ENCODE results near the gene RNF148. TPM values are rescaled to one million over a fixed set of nuclear protein-coding genes. Genes with fewer than 3 reads are reported as not detected.

Gene RNF148
- total RNA-seq, 4 donors from 2014 or later: 0.58 to 8.7 (median 1.7) TPM

- H3K4me1 ChIP-seq: peaks cover 0 to 10% (median 0%) of the 10 kb centered on the region in 4 donors
- 33% methylated on average over 2 of the region's 2 CpGs for WGBS
- intact Hi-C loops (cut with DNase I): no loop called here
- H3K36me3 ChIP-seq: no peaks in the 10 kb centered on the region
- no peak overlapping the region for H3K27ac ChIP-seq (replicated peaks in 1 of 4)
- H3K9me3 ChIP-seq: no peaks in the 10 kb centered on the region
- TF ChIP-seq POLR2A (IDR thresholded peaks at IDR 0.05; ENCODE audit: low read depth): no peak
- TF ChIP-seq EP300 (IDR thresholded peaks at IDR 0.05): no peak
- no peak for TF ChIP-seq CTCF (IDR thresholded peaks at IDR 0.05)
- TF ChIP-seq POLR2AphosphoS5 (IDR thresholded peaks at IDR 0.05): no peak
- H3K4me3 ChIP-seq: no peak overlapping the region
- no peak for DNase-seq (ENCODE audit: extremely low spot score)
- H3K27me3 ChIP-seq: no peaks in the 10 kb centered on the region
Observed at GRCh38 chr7:122658856-122659255, 43.9 kb downstream of the RNF148 start.

GRCh38 chr7:122653685-122654084 is 49.0 kb downstream of the RNF148 start:
- no peaks in the 10 kb centered on the region for H3K27me3 ChIP-seq
- 83% methylated on average over 5 of the region's 5 CpGs for WGBS
- peaks cover 0 to 6% (median 3%) of the 10 kb centered on the region in 4 donors for H3K4me1 ChIP-seq
- H3K4me3 ChIP-seq: no peak overlapping the region
- intact Hi-C loops (cut with DNase I): no loop called here
- TF ChIP-seq CTCF (IDR thresholded peaks at IDR 0.05) (no peak), POLR2AphosphoS5 (IDR thresholded peaks at IDR 0.05) (no peak), EP300 (IDR thresholded peaks at IDR 0.05) (no peak), POLR2A (IDR thresholded peaks at IDR 0.05; ENCODE audit: low read depth) (no peak)
- no peaks in the 10 kb centered on the region for H3K9me3 ChIP-seq
- no peaks in the 10 kb centered on the region for H3K36me3 ChIP-seq
- no peak overlapping the region for H3K27ac ChIP-seq (replicated peaks in 1 of 4)
- DNase-seq (ENCODE audit: extremely low spot score): no peak

GRCh38 chr7:122652876-122653275 is 49.8 kb downstream of the RNF148 start:
- H3K9me3 ChIP-seq: no peaks in the 10 kb centered on the region
- 67% methylated on average over 4 of the region's 4 CpGs for WGBS
- H3K27ac ChIP-seq (replicated peaks in 1 of 4): no peak overlapping the region
- intact Hi-C loops (cut with DNase I): no loop called here
- DNase-seq (ENCODE audit: extremely low spot score): no peak
- H3K36me3 ChIP-seq: no peaks in the 10 kb centered on the region
- H3K4me3 ChIP-seq: no peak overlapping the region
- peaks cover 0 to 6% (median 3%) of the 10 kb centered on the region in 4 donors for H3K4me1 ChIP-seq
- TF ChIP-seq CTCF (IDR thresholded peaks at IDR 0.05) (no peak), POLR2A (IDR thresholded peaks at IDR 0.05; ENCODE audit: low read depth) (no peak), EP300 (IDR thresholded peaks at IDR 0.05) (no peak), POLR2AphosphoS5 (IDR thresholded peaks at IDR 0.05) (no peak)
- H3K27me3 ChIP-seq: no peaks in the 10 kb centered on the region

Small RNAs within 50 kb of the gene (small RNA-seq; reads per million reads assigned to genes)
- 0 reads per million in 3 donors for gene AC006463.1

Other genes with a start within 250 kb of the RNF148 start
- 1 to 10 TPM in 2 of 4 donors, under 1 TPM in 2; 0.50 to 4.6 (median 1.7) TPM for gene RNF133, start 3.8 kb downstream of the RNF148 start, total RNA-seq
- 100 to 1,000 TPM in 3 of 4 donors, 10 to 100 TPM in 1; 27.3 to 154 (median 114) TPM for gene CADPS2, start 183.5 kb upstream of the RNF148 start, total RNA-seq